HepG2 (cell line): ENCODE data around the gene ADGRG6. TPM values are rescaled to one million over a fixed set of nuclear protein-coding genes. Genes with fewer than 3 reads are reported as not detected.

Experiments used
- CCDC6 ChIP-seq: sonication (generic); formaldehyde crosslinking; IDR thresholded peaks from 2 replicates; pipeline ENCODE4 v1.8.1; 2022; ENCODE audit warnings: mild to moderate bottlenecking, missing genetic modification reagents, moderate library complexity
- CENPBD1 ChIP-seq: sonication (generic); formaldehyde crosslinking; IDR thresholded peaks from 2 replicates; pipeline ENCODE4 v1.8.0; 2022; ENCODE audit warnings: missing genetic modification reagents, low read depth, mild to moderate bottlenecking, borderline replicate concordance
- FOXK1 ChIP-seq: sonication (generic); formaldehyde crosslinking; IDR thresholded peaks from 2 replicates; pipeline ENCODE4 v1.4.0; 2020; ENCODE audit warnings: low read depth, missing genetic modification reagents, borderline replicate concordance
- GATA4 ChIP-seq: sonication (generic); IDR thresholded peaks from 2 replicates; pipeline ENCODE4 v1.6.1; 2016; ENCODE audit warnings: antibody characterized with exemption, low read depth, borderline replicate concordance
- GATAD2A ChIP-seq: IDR thresholded peaks from 2 replicates; pipeline ENCODE4 v1.6.1; 2016
- HOXA5 ChIP-seq: sonication (generic); formaldehyde crosslinking; IDR thresholded peaks from 2 replicates; pipeline ENCODE4 v1.4.0; 2020; ENCODE audit warnings: missing genetic modification reagents
- ISX ChIP-seq: sonication (generic); formaldehyde crosslinking; conservative IDR thresholded peaks from 2 replicates; pipeline ENCODE4 v1.5.0; 2020; ENCODE audit warnings: missing genetic modification reagents
- MEIS2 ChIP-seq: sonication (generic); formaldehyde crosslinking; IDR thresholded peaks from 2 replicates; pipeline ENCODE4 v1.9.0; 2021; ENCODE audit warnings: mild to moderate bottlenecking, missing genetic modification reagents
- MIER2 ChIP-seq: IDR thresholded peaks from 2 replicates; pipeline ENCODE4 v1.6.1; 2016; ENCODE audit warnings: missing biosample characterization, missing genetic modification reagents
- MTERF4 ChIP-seq: sonication (generic); formaldehyde crosslinking; IDR thresholded peaks from 2 replicates; pipeline ENCODE4 v1.8.0; 2023; ENCODE audit warnings: mild to moderate bottlenecking, missing genetic modification reagents
- MYC ChIP-seq: sonication (generic); formaldehyde crosslinking; IDR thresholded peaks from 2 replicates; pipeline ENCODE4 v1.9.0; 2021; ENCODE audit warnings: missing genetic modification reagents, borderline replicate concordance
- NFE2 ChIP-seq: sonication (generic); formaldehyde crosslinking; IDR thresholded peaks from 2 replicates; pipeline ENCODE4 v1.4.0; 2020; ENCODE audit warnings: missing genetic modification reagents
- PAXIP1 ChIP-seq: sonication (generic); formaldehyde crosslinking; conservative IDR thresholded peaks from 2 replicates; pipeline ENCODE4 v1.4.0; 2020; ENCODE audit warnings: mild to moderate bottlenecking, missing genetic modification reagents, moderate library complexity
- SMARCE1 ChIP-seq: fragments of 450-650 bp; IDR thresholded peaks from 2 replicates; pipeline ENCODE4 v1.6.1; 2017; ENCODE audit warnings: borderline replicate concordance
- SNAI1 ChIP-seq: sonication (generic); formaldehyde crosslinking; IDR thresholded peaks from 2 replicates; pipeline ENCODE4 v1.5.0; 2020; ENCODE audit warnings: mild to moderate bottlenecking, missing genetic modification reagents, borderline replicate concordance
- SOX13 ChIP-seq, 3 experiments: fragments of 450-650 bp in 1 of 3; sonication (generic) in 1 of 3; formaldehyde crosslinking in 1 of 3; IDR thresholded peaks in 2 of 3; conservative IDR thresholded peaks in 1 of 3; 2 replicates each; pipeline versions ENCODE4 v1.5.0 to v1.6.1; 2016 to 2020; ENCODE audit warnings: antibody characterized with exemption in 1 of 3, mild to moderate bottlenecking in 1 of 3, missing compliant biosample characterization in 1 of 3, missing genetic modification reagents in 1 of 3, moderate library complexity in 1 of 3
- SRSF9 ChIP-seq: fragments of 200-400 bp; formaldehyde crosslinking; IDR thresholded peaks from 2 replicates; pipeline ENCODE4 v1.6.1; 2018; ENCODE audit warnings: borderline replicate concordance, mild to moderate bottlenecking, low read depth, low read length; ENCODE audit not compliant: insufficient read depth, poor library complexity, severe bottlenecking
- ZBTB2 ChIP-seq: sonication (generic); formaldehyde crosslinking; IDR thresholded peaks from 2 replicates; pipeline ENCODE4 v1.8.0; 2022; ENCODE audit warnings: low read depth, missing genetic modification reagents
- ZBTB38 ChIP-seq: sonication (generic); formaldehyde crosslinking; IDR thresholded peaks from 2 replicates; pipeline ENCODE4 v1.5.1; 2020; ENCODE audit warnings: mild to moderate bottlenecking, missing genetic modification reagents
- ZFP41 ChIP-seq: sonication (generic); formaldehyde crosslinking; IDR thresholded peaks from 2 replicates; pipeline ENCODE4 v1.4.0; 2020; ENCODE audit warnings: mild to moderate bottlenecking, missing genetic modification reagents, borderline replicate concordance
- ZNF282 ChIP-seq: fragments of 450-650 bp; IDR thresholded peaks from 2 replicates; pipeline ENCODE4 v1.6.1; 2018; ENCODE audit not compliant: partially characterized antibody
- ZNF781 ChIP-seq: sonication (generic); formaldehyde crosslinking; IDR thresholded peaks from 2 replicates; pipeline ENCODE4 v1.5.1; 2020; ENCODE audit warnings: borderline replicate concordance, mild to moderate bottlenecking, missing genetic modification reagents; ENCODE audit errors: not compliant biosample characterization
- polyA plus RNA-seq, 8 experiments: library from polyadenylated mRNA; depleted of rRNA in 3 of 8; stranded (reverse) in 7 of 8; unstranded in 1 of 8; fragments of >200 nt; fragmentation: Illumina TruSeq in 4 of 8; extraction: Trizol in 4 of 8; gene quantifications; 2 replicates each; pipeline versions ENCODE4 v1.2.1 to v1.2.3, GENCODE V29; 2011 to 2016; ENCODE audit warnings: low read depth in 4 of 8, missing spikeins in 1 of 8, mixed read lengths in 1 of 8; ENCODE audit not compliant: insufficient read depth in 1 of 8
- total RNA-seq, 5 experiments: library from RNA; depleted of rRNA; stranded (reverse); fragments of >200 nt; fragmentation: Illumina TruSeq; extraction: Trizol; gene quantifications; 2 replicates each; pipeline ENCODE4 v1.2.3, GENCODE V29; 2016; ENCODE audit warnings: low read depth in 1 of 5

Gene ADGRG6
- total and polyA plus RNA-seq, 2 of the 13 experiments (the other 11 are each of a cell fraction or from before 2014, with no cell fraction given) = 129 to 249 TPM

- TF ChIP-seq SMARCE1 (no peak), CENPBD1 (CRISPR knock-in tag) (no peak), NFE2 (no peak), ZFP41 (CRISPR knock-in tag) (no peak), MIER2 (CRISPR knock-in tag) (0 out of 2 replicates have a peak, but pooled peaks have one; percentile 31), SNAI1 (no peak), HOXA5 (CRISPR knock-in tag) (no peak), ZNF282 (no peak), PAXIP1 (CRISPR knock-in tag) (peak; percentile 41; the same call in 1 of the 2 replicates), ZNF781 (CRISPR knock-in tag) (no peak), ISX (CRISPR knock-in tag) (no peak), ZBTB38 (CRISPR knock-in tag) (no peak), ZBTB2 (no peak), FOXK1 (CRISPR knock-in tag) (no peak), CCDC6 (CRISPR knock-in tag) (no peak), MTERF4 (CRISPR knock-in tag) (no peak), SOX13 (IDR thresholded peaks at IDR 0.05) (no peak), SOX13 (CRISPR knock-in tag; conservative IDR thresholded peaks at IDR 0.05 in 1 of 2, IDR thresholded peaks at IDR 0.05 in 1 of 2) (peak in 1 of 2 experiments; percentile 26; a peak in 1 of 4 replicates), GATAD2A (CRISPR knock-in tag) (no peak), MEIS2 (CRISPR knock-in tag) (no peak), GATA4 (no peak), SRSF9 (no peak), MYC (CRISPR knock-in tag) (no peak)
These were observed 72.4 kb downstream of the ADGRG6 start (continued) for GRCh38 chr6:142374091-142374770.
